ENCODE measurements around the gene SH3PXD2A.

DNA sequence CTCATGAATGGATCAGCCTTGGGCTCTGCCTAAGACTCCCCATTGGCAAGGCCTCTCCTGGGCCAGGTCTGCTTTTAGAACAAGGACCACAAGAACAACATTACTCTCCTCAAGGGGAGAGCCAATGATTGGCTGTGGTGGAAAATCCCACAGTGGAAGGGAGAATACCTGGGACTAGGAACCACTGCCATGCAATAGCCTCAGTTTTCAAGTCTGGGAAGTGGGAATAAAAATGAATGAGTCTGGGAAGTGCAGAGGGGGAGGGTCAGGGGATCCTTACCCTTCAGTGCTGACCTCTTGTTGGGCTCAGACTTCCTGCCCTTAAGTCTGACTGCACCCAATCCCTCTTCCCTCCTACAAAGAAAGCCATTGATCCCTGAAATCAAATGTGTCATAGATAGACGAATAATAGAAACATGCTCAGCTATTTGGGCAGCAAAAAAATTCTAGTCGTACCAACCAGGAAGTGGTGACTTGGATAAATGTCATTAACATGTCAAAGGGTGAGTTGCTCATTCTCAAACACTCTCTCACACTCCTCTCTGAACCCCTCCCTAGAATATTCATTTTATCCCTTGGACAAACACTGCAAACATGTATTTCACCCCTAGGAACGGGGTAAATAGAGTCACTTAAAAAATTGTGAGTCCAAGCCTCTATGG, 123.6 kb downstream of the SH3PXD2A start:
- no peak for TF ChIP-seq EZH2 (IDR thresholded peaks at IDR 0.05; ENCODE audit: borderline replicate concordance, low read length)
- TF ChIP-seq, protein P1, sequence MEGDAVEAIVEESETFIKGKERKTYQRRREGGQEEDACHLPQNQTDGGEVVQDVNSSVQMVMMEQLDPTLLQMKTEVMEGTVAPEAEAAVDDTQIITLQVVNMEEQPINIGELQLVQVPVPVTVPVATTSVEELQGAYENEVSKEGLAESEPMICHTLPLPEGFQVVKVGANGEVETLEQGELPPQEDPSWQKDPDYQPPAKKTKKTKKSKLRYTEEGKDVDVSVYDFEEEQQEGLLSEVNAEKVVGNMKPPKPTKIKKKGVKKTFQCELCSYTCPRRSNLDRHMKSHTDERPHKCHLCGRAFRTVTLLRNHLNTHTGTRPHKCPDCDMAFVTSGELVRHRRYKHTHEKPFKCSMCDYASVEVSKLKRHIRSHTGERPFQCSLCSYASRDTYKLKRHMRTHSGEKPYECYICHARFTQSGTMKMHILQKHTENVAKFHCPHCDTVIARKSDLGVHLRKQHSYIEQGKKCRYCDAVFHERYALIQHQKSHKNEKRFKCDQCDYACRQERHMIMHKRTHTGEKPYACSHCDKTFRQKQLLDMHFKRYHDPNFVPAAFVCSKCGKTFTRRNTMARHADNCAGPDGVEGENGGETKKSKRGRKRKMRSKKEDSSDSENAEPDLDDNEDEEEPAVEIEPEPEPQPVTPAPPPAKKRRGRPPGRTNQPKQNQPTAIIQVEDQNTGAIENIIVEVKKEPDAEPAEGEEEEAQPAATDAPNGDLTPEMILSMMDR (conservative IDR thresholded peaks at IDR 0.05 in 1 of 2, IDR thresholded peaks at IDR 0.05 in 1 of 2; ENCODE audit: extremely low read depth in 1 of 2, insufficient read depth in 1 of 2, low read depth in 1 of 2, low read length in 2 of 2), result no peak

Measured in mammary epithelial cell (primary cell).